Ascending aorta (tissue), 2 donors: ENCODE measurements around the gene IREB2. TPM values are rescaled to one million over a fixed set of nuclear protein-coding genes. Genes with fewer than 3 reads are reported as not detected.

Experiments used
- DNase-seq, 2 donors: peaks; one replicate each; pipeline ENCODE4 v3.0.0-alpha.2; 2019; ENCODE audit warnings: low spot score in 2 of 2
- H3K27ac ChIP-seq, 2 donors: fragments of 200-600 bp; sonication (generic); one replicate each; pipeline ENCODE4 v1.5.1; 2016 to 2017; ENCODE audit warnings: mild to moderate bottlenecking in 1 of 2
- H3K27me3 ChIP-seq: fragments of 200-600 bp; sonication (generic); one replicate; pipeline ENCODE4 v1.5.1; 2017
- H3K36me3 ChIP-seq, 2 donors: fragments of 200-600 bp; sonication (generic); one replicate each; pipeline ENCODE4 v1.5.1; 2016
- H3K4me1 ChIP-seq, 2 donors: fragments of 200-600 bp; sonication (generic); one replicate each; pipeline ENCODE4 v1.5.1; 2016 to 2017; ENCODE audit warnings: mild to moderate bottlenecking in 1 of 2
- H3K4me3 ChIP-seq, 2 donors: fragments of 200-600 bp; sonication (generic); one replicate each; pipeline ENCODE4 v1.5.1; 2016 to 2017; ENCODE audit warnings: mild to moderate bottlenecking in 1 of 2
- H3K9me3 ChIP-seq, 2 donors: fragments of 200-600 bp; sonication (generic); one replicate each; pipeline ENCODE4 v1.5.1; 2016
- intact Hi-C: fragments of 100-400 bp; cut with DNase I; formaldehyde crosslinking; loops from one replicate; pipeline ENCODE4 v1.15.1; 2023
- total RNA-seq: library from RNA; depleted of rRNA; stranded (reverse); fragments of >200 nt; gene quantifications from one replicate; pipeline ENCODE4 v1.1.0, GENCODE V29; 2016
- TF ChIP-seq, protein P1 (sequence below), 3 experiments: fragments of 200-600 bp in 2 of 3; fragments of 450-650 bp in 1 of 3; sonication (generic) in 2 of 3; IDR thresholded peaks; one replicate each; pipeline ENCODE4 v1.5.1; 2016 to 2019; ENCODE audit warnings: antibody characterized with exemption in 3 of 3, mild to moderate bottlenecking in 1 of 3, moderate library complexity in 1 of 3

Gene IREB2
- total RNA-seq, 1 donor from 2014 or later, result 12.7 TPM

DNA sequence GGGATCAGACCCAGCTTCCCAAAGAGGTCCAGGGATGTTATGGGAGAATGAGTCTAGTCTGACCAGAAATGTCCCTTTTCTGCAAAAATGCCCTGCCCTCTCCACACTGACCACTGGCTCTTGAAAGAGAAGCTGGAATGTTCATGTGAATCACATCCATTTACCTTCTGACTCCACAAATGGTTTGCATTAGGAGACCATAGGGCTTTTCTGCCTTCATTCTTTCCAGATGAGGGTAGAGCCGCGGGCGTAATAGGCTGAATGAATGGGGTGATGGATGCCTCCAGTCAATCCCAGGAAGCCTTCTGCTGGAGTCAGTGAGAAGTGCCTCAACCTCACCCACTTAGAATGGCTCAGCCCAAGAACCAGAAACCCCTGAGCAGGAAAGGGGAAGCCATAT, 47.2 kb upstream of the IREB2 start:
- H3K27ac ChIP-seq, result no peak overlapping the region
- no peaks in the 10 kb centered on the region for H3K9me3 ChIP-seq
- no peaks in the 10 kb centered on the region for H3K36me3 ChIP-seq
- H3K4me1 ChIP-seq, result no peaks in the 10 kb centered on the region
- intact Hi-C loops, result no loop called here
- TF ChIP-seq, protein P1, sequence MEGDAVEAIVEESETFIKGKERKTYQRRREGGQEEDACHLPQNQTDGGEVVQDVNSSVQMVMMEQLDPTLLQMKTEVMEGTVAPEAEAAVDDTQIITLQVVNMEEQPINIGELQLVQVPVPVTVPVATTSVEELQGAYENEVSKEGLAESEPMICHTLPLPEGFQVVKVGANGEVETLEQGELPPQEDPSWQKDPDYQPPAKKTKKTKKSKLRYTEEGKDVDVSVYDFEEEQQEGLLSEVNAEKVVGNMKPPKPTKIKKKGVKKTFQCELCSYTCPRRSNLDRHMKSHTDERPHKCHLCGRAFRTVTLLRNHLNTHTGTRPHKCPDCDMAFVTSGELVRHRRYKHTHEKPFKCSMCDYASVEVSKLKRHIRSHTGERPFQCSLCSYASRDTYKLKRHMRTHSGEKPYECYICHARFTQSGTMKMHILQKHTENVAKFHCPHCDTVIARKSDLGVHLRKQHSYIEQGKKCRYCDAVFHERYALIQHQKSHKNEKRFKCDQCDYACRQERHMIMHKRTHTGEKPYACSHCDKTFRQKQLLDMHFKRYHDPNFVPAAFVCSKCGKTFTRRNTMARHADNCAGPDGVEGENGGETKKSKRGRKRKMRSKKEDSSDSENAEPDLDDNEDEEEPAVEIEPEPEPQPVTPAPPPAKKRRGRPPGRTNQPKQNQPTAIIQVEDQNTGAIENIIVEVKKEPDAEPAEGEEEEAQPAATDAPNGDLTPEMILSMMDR (IDR thresholded peaks at IDR 0.05), result no peak
- DNase-seq, result no peak
- H3K27me3 ChIP-seq, result no peaks in the 10 kb centered on the region
- H3K4me3 ChIP-seq, result no peak overlapping the region

DNA sequence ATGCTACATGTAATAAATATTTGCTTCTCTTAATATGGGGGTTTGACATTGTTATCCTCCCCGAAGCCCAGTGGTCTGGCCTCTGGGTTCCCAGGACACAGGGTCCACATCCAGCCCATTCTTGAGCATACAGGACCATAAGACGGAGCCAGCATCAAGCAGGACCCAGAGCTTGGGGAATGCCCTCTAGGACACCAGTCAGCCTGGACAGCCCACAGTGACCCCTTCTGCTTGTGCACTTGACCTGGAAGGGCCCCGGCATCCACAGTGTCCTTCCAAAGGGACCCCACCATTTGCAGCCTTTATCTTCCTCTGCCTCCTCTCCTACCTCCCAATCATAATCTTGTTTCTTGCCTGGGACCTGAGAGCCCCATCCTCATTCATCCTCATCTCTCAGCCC, 46.2 kb upstream of the IREB2 start:
- Histone ChIP-seq H3K4me3 (no peak overlapping the region), H3K4me1 (no peaks in the 10 kb centered on the region), H3K9me3 (no peaks in the 10 kb centered on the region), H3K27me3 (no peaks in the 10 kb centered on the region), H3K27ac (no peak overlapping the region), H3K36me3 (no peaks in the 10 kb centered on the region)
- DNase-seq, result no peak
- TF ChIP-seq, protein P1 (IDR thresholded peaks at IDR 0.05), result no peak
- intact Hi-C loops, result no loop called here

DNA sequence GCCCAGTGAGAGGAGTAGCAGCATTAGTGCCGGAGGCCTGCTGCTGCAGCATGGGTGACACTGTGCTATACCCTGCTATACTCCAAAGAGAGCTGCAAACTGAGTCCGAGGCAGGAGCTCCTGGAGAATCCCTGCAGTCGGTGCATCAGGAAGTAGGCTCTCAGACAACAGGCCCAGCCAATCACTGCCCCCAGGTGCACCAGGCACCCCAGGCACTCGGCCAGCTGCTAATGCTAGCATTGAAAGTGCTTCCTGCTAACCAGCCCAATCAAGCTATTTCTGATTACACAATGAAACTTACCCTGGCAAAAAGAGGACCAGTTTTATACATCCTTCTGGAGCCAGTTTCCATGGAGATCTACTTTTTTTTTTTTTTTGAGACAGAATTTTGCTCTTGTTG, 45.6 kb upstream of the IREB2 start:
- no peak overlapping the region for H3K4me3 ChIP-seq
- H3K4me1 ChIP-seq, result no peaks in the 10 kb centered on the region
- no peaks in the 10 kb centered on the region for H3K27me3 ChIP-seq
- intact Hi-C loops, result no loop called here
- H3K9me3 ChIP-seq, result no peaks in the 10 kb centered on the region
- H3K36me3 ChIP-seq, result no peaks in the 10 kb centered on the region
- no peak for DNase-seq
- TF ChIP-seq, protein P1 (IDR thresholded peaks at IDR 0.05), result no peak
- H3K27ac ChIP-seq, result no peak overlapping the region

DNA sequence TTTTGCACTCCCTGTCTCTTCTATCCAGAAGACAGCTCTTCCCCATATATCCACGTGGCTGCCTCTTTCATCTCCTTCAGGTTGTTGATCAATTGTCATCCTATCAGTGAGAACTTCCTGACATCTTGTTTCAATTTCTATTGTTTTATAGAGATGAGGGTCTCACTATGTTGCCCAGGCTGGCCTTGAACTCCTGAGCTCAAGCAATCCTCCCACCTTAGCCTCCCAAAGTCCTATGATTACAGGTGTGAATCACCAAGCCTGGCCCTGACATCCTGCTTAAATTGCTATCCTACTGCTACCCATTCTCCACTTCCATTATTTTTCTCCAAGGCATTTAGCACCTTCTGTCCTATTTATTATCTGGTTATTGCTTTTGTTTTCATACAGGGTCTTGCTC, 44.9 kb upstream of the IREB2 start:
- TF ChIP-seq, protein P1 (IDR thresholded peaks at IDR 0.05), result no peak
- intact Hi-C loops, result no loop called here
- Histone ChIP-seq H3K27me3 (no peaks in the 10 kb centered on the region), H3K9me3 (no peaks in the 10 kb centered on the region), H3K4me3 (no peak overlapping the region), H3K27ac (no peak overlapping the region), H3K36me3 (no peaks in the 10 kb centered on the region), H3K4me1 (no peaks in the 10 kb centered on the region)
- DNase-seq, result no peak

DNA sequence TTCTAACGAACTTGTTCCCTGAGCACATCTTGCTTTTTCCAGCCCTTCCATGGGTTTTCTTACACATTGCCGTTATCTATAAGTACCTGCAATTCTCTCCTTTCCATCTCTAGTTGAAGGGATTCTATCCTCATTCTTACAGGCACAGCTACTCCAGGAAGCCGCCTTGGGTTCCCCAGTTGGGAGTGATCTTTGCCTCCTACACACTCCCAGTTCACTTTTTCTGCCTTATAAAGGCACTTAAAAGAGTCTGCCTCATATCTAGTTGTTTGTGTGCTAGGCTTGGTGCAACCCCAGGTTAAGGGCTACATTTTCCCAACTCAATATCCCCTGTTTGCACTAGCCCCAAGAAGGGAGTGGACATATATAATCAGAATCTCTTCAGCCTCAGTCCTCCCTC, 44.0 kb upstream of the IREB2 start:
- H3K9me3 ChIP-seq, result no peaks in the 10 kb centered on the region
- intact Hi-C loops, result no loop called here
- no peaks in the 10 kb centered on the region for H3K36me3 ChIP-seq
- H3K27ac ChIP-seq, result no peak overlapping the region
- no peak overlapping the region for H3K4me3 ChIP-seq
- TF ChIP-seq, protein P1 (IDR thresholded peaks at IDR 0.05), result no peak
- no peak for DNase-seq
- no peaks in the 10 kb centered on the region for H3K4me1 ChIP-seq
- no peaks in the 10 kb centered on the region for H3K27me3 ChIP-seq

DNA sequence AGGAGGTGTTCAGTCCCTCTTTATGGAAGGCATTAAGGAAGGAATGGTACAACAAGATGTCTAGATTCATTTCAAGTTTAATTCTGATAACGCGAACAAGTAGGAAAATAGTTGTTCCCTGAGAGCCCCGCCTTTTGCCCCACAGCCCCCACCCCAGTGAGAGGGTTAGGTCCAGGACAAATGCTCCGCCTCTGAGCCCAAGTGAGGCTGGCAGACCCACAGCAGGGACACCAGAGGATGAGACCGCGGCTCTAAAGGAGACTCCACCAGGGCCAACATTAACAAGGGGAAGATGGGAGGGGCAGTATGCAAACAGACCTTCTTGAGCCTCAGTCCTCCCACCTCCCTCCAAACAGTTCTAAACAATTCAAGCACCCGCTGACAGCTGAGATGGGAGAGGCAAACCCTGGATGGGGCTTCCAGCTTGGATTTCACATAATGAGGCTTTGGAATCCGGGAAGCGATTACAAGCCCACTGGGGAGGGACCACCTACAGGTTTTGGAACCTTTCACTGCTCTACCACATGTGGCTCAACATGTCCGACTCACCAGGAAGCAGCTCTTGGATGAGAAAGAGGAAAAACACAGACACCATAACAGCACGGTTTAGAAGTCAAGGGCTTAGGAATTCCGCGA, 42.9 kb upstream of the IREB2 start:
- Histone ChIP-seq H3K36me3 (no peaks in the 10 kb centered on the region), H3K4me1 (no peaks in the 10 kb centered on the region), H3K27ac (no peak overlapping the region), H3K27me3 (no peaks in the 10 kb centered on the region), H3K4me3 (no peak overlapping the region), H3K9me3 (no peaks in the 10 kb centered on the region)
- DNase-seq, result no peak
- intact Hi-C loops, result no loop called here
- TF ChIP-seq, protein P1 (IDR thresholded peaks at IDR 0.05), result no peak
